HG02798 (cell line): ENCODE results near the gene ALDH1A3.
A peak's percentile ranks its signal among the peaks of the same experiment; 100 is the strongest.
"Not testable (repeated sequence)": the region's sequence is repeated elsewhere in the genome, so short reads cannot be mapped to it uniquely, and the experiment has no call there.

Source experiments
- ATAC-seq: cut with Tn5 transposase; IDR thresholded peaks from one replicate; pipeline ENCODE4 v1.9.1; 2021; ENCODE audit warnings: mild to moderate bottlenecking; ENCODE audit not compliant: unreplicated experiment, poor library complexity

The ALDH1A3 gene

GRCh38 chr15:100879464-100880138 lies at the start of gene ALDH1A3:
TSS of gene ALDH1A3 (plus strand) at chr15:100879831. CDS start at chr15:100879908, 77 bp downstream.
- ATAC-seq: peak; percentile 45

- ATAC-seq: no peak
Measured at GRCh38 chr15:100831467-100831866, 48.2 kb upstream of the ALDH1A3 start.

GRCh38 chr15:100832149-100832942 lies 47.3 kb upstream of the ALDH1A3 start:
- ATAC-seq: no peak

GRCh38 chr15:100833417-100834389 lies 45.9 kb upstream of the ALDH1A3 start:
- no peak for ATAC-seq

GRCh38 chr15:100834731-100835130 lies 44.9 kb upstream of the ALDH1A3 start:
- no peak for ATAC-seq

GRCh38 chr15:100835636-100836035 lies 44.0 kb upstream of the ALDH1A3 start:
- no peak for ATAC-seq

GRCh38 chr15:100836501-100836900 lies 43.1 kb upstream of the ALDH1A3 start:
- no peak for ATAC-seq

- no peak for ATAC-seq
Measured at GRCh38 chr15:100841426-100841825, 38.2 kb upstream of the ALDH1A3 start.

GRCh38 chr15:100842756-100843730 lies 36.6 kb upstream of the ALDH1A3 start:
- ATAC-seq: no peak

GRCh38 chr15:100844167-100844566 lies 35.5 kb upstream of the ALDH1A3 start:
- ATAC-seq: no peak

GRCh38 chr15:100844778-100845177 lies 34.9 kb upstream of the ALDH1A3 start:
- no peak for ATAC-seq

- ATAC-seq: no peak
Measured at GRCh38 chr15:100847194-100847593, 32.4 kb upstream of the ALDH1A3 start.

GRCh38 chr15:100849021-100849854 lies 30.4 kb upstream of the ALDH1A3 start:
- ATAC-seq: no peak

- no peak for ATAC-seq
Measured at GRCh38 chr15:100849855-100850218, 29.8 kb upstream of the ALDH1A3 start.

- not testable (repeated sequence) for ATAC-seq
Measured at GRCh38 chr15:100851428-100852015, 28.1 kb upstream of the ALDH1A3 start.

GRCh38 chr15:100852630-100853029 lies 27.0 kb upstream of the ALDH1A3 start:
- no peak for ATAC-seq

GRCh38 chr15:100853676-100854440 lies 25.8 kb upstream of the ALDH1A3 start:
- ATAC-seq: no peak
